Activated naive CD4-positive, alpha-beta T cell treated with anti-CD3 and anti-CD28 coated beads for 36 hours (primary cell): Measurements from ENCODE around the gene TBX5. TPM values are rescaled to one million over a fixed set of nuclear protein-coding genes. Genes with fewer than 3 reads are reported as not detected.

Experiments
- CTCF ChIA-PET: fragments of 350-600 bp; sonication (Branson Sonifier 250); formaldehyde crosslinking; loops from one replicate; lab custom pipeline; 2021; ENCODE audit warnings: antibody characterized with exemption; lab: Charles Lee
- DNase-seq: peaks from one replicate; pipeline ENCODE4 v3.0.0-alpha.2; 2020
- H3K27ac Mint-ChIP-seq: one replicate; pipeline ENCODE4 v1.8.0; 2021; ENCODE audit warnings: mild to moderate bottlenecking, mixed read lengths
- H3K27me3 Mint-ChIP-seq: one replicate; pipeline ENCODE4 v1.8.0; 2021; ENCODE audit warnings: low read depth, mixed read lengths
- H3K36me3 Mint-ChIP-seq: one replicate; pipeline ENCODE4 v1.8.0; 2021; ENCODE audit warnings: low read depth, mixed read lengths
- H3K4me1 Mint-ChIP-seq: one replicate; pipeline ENCODE4 v1.8.0; 2021; ENCODE audit warnings: low read depth, mixed read lengths
- H3K4me3 Mint-ChIP-seq: one replicate; pipeline ENCODE4 v1.8.0; 2021; ENCODE audit warnings: mild to moderate bottlenecking, moderate library complexity, mixed read lengths
- H3K9me3 Mint-ChIP-seq: one replicate; pipeline ENCODE4 v1.8.0; 2021; ENCODE audit warnings: mixed read lengths
- intact Hi-C: fragments of 100-400 bp; cut with micrococcal nuclease; formaldehyde crosslinking; loops from one replicate; pipeline ENCODE4 v1.15.1; 2023
- total RNA-seq, 2 experiments: library from RNA; stranded (reverse); gene quantifications; one replicate each; pipeline ENCODE4 v1.2.3, GENCODE V29; 2021

The TBX5 gene
- total RNA-seq, 2 experiments from 2014 or later: not detected

- H3K9me3 Mint-ChIP-seq: no peaks in the 10 kb centered on the region
- peaks cover 84% of the 10 kb centered on the region for H3K27me3 Mint-ChIP-seq
- no peak overlapping the region for H3K27ac Mint-ChIP-seq
- H3K4me3 Mint-ChIP-seq: no peak overlapping the region
- peaks cover 14% of the 10 kb centered on the region for H3K4me1 Mint-ChIP-seq
- no peaks in the 10 kb centered on the region for H3K36me3 Mint-ChIP-seq
- CTCF ChIA-PET: no interaction called here
- intact Hi-C loops: loop anchor here (2.0 kb wide), 1 partner anchor 32 kb away; no protein-coding TSS in a partner anchor
- DNase-seq: no peak
Measured at GRCh38 chr12:114408471-114408885, 2.5 kb upstream of the TBX5 start.

DNA sequence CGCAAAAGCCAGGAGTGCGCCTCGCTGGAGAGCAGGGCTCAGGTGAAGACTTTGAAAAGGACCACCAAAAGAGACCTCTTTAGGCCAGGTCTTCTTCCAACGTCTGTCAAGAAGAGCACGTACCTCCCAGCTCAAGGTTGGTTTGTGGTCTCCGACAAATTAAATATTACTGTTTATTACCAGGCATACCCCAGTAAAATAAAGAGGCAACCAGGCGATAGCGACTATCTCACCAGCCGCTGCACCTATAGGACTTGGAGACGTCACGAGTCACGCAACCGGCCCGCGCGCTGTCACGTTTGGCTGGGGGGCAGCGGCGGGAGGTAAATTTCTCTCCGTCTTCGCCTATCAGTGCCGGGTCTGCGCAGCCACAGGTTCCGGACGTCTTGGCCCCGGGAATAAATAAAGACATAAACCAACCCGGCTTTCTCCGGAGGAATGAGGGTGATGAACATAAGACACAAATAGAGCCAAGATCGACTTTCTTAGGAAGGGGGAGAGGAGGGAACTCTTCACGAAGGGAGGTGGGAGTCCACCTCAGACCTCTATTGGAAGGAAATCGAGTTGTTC, 2.0 kb upstream of the TBX5 start:
- Mint-ChIP-seq H3K36me3 (no peaks in the 10 kb centered on the region), H3K27me3 (peaks cover 83% of the 10 kb centered on the region), H3K4me3 (no peak overlapping the region), H3K4me1 (peaks cover 16% of the 10 kb centered on the region), H3K27ac (no peak overlapping the region), H3K9me3 (no peaks in the 10 kb centered on the region)
- intact Hi-C loops: loop anchor here (2.0 kb wide), 1 partner anchor 33 kb away; no protein-coding TSS in a partner anchor
- CTCF ChIA-PET: no interaction called here
- no peak for DNase-seq

DNA sequence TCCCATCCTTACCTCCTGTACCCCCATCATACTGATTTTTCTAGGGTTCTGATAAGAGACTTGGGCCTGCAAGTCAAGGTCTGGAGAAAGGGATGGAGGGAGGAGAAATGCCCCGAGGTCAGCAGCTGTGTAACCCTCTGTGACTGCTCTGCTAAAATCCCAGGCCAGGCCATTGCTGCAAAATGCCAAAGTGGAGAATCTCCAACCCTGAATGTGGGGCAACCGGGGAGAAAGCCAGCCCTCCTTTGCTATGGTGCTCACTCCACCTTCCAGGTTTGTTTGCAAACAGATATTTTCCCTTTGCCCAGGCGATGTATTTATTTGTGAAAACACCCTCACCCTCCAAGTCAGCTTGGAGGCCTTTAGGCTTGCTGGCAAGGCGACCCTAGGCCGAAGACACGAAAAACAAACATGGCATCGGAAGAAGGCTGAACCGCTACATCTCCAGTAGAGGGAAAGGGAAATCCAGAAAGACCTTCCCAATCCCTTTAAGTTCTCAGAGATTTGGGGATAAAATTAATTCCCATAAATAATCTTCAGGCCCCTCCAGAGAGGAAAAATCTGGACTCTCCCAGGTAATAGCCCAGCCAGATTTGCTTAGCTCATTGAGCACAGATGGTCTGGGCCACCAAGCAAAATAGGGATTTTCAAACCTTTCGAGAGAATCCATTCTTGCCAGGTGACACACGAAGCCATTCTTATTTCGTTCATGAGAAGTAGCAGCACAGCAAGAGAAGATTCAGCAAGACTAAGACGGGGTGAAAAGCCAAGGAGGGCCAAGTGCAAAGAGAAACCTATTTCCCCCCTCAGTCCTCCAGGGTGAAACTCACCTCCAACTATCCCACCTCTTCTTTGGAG, 1.3 kb upstream of the TBX5 start:
- no peak overlapping the region for H3K27ac Mint-ChIP-seq
- no peaks in the 10 kb centered on the region for H3K9me3 Mint-ChIP-seq
- H3K4me3 Mint-ChIP-seq: no peak overlapping the region
- H3K36me3 Mint-ChIP-seq: no peaks in the 10 kb centered on the region
- DNase-seq: no peak
- peaks cover 16% of the 10 kb centered on the region for H3K4me1 Mint-ChIP-seq
- intact Hi-C loops: no loop called here
- H3K27me3 Mint-ChIP-seq: peaks cover 84% of the 10 kb centered on the region
- CTCF ChIA-PET: no interaction called here

DNA sequence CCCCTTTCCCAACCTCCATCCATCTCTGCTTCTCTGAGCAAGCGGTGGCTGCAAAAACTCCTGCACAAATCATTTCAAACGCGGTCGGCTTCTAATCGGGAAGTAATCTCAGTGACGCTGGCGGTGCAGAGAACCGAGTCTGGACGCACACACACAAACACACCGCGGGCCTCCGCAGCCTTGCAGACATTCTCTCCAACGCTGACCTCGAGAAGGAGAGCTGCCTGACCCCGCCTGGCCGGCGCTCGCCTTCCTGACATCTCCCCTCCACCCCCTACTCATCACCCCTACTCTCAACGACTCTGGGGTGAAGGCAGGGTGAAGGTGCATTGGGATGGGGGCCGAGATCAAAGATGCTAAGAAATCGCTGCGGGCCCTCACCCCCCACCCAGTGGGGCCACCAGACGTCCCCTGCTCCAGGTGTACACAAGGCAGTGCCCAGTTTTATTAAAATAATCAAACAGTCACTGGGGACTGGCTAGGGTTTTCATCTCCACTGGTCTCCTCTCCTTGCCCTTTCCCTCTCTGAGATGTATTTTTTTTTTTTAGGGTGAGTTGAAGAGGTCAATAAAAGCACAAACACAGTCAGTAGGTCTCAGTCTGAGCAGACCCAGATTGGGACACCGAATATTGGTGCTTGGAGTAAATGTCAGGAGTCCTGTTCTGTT, 506 bp upstream of the TBX5 start:
- H3K4me3 Mint-ChIP-seq: no peak overlapping the region
- CTCF ChIA-PET: no interaction called here
- H3K4me1 Mint-ChIP-seq: peaks cover 16% of the 10 kb centered on the region
- DNase-seq: no peak
- no peaks in the 10 kb centered on the region for H3K36me3 Mint-ChIP-seq
- peaks cover 84% of the 10 kb centered on the region for H3K27me3 Mint-ChIP-seq
- intact Hi-C loops: no loop called here
- H3K27ac Mint-ChIP-seq: no peak overlapping the region
- no peaks in the 10 kb centered on the region for H3K9me3 Mint-ChIP-seq

- no peak for DNase-seq
- no peaks in the 10 kb centered on the region for H3K36me3 Mint-ChIP-seq
- no peak overlapping the region for H3K27ac Mint-ChIP-seq
- H3K4me1 Mint-ChIP-seq: peaks cover 15% of the 10 kb centered on the region
- no peak overlapping the region for H3K4me3 Mint-ChIP-seq
- peaks cover 82% of the 10 kb centered on the region for H3K27me3 Mint-ChIP-seq
- CTCF ChIA-PET: interaction anchor here (0.6 kb wide), 1 partner anchor 251 kb away, joined by 3 read pairs; no protein-coding TSS in a partner anchor
- no peaks in the 10 kb centered on the region for H3K9me3 Mint-ChIP-seq
- intact Hi-C loops: loop anchor here (5.0 kb wide), 2 partner anchors 277 to 938 kb away; partner anchors contain the start of gene TBX3
Measured at GRCh38 chr12:114404926-114405518, 922 bp downstream of the TBX5 start.

- H3K27ac Mint-ChIP-seq: no peak overlapping the region
- no peaks in the 10 kb centered on the region for H3K9me3 Mint-ChIP-seq
- no peak for DNase-seq
- intact Hi-C loops: loop anchor here (5.0 kb wide), 2 partner anchors 278 to 937 kb away; partner anchors contain the start of gene TBX3
- H3K4me1 Mint-ChIP-seq: peaks cover 11% of the 10 kb centered on the region
- CTCF ChIA-PET: interaction anchor here (0.6 kb wide), 1 partner anchor 252 kb away, joined by 3 read pairs; no protein-coding TSS in a partner anchor
- peaks cover 84% of the 10 kb centered on the region for H3K27me3 Mint-ChIP-seq
- no peaks in the 10 kb centered on the region for H3K36me3 Mint-ChIP-seq
- no peak overlapping the region for H3K4me3 Mint-ChIP-seq
Measured at GRCh38 chr12:114404083-114404925, 1.6 kb downstream of the TBX5 start.

DNA sequence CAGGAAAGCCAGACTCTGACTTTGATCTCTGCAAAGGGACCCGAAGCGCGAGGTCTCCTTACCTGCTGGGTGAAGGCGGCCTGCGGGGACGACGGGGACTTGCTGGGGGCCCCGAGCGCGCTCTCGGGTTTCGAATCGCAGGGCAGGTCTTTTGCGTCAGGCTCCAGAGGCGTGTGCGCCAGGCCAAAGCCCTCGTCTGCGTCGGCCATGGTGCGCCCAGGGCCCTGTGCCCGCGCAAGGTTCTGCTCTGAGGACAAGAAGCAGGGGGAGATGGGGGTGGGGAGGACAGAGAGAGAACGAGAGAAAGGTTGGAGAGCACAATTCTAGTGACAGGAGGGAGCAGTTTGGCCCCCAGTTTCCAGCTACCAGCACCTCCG, 2.3 kb downstream of the TBX5 start:
- H3K4me3 Mint-ChIP-seq: no peak overlapping the region
- CTCF ChIA-PET: no interaction called here
- no peaks in the 10 kb centered on the region for H3K36me3 Mint-ChIP-seq
- peaks cover 9% of the 10 kb centered on the region for H3K4me1 Mint-ChIP-seq
- H3K27me3 Mint-ChIP-seq: peaks cover 85% of the 10 kb centered on the region
- H3K9me3 Mint-ChIP-seq: no peaks in the 10 kb centered on the region
- intact Hi-C loops: loop anchor here (5.0 kb wide), 2 partner anchors 279 to 936 kb away; partner anchors contain the start of gene TBX3
- no peak overlapping the region for H3K27ac Mint-ChIP-seq
- DNase-seq: no peak

- intact Hi-C loops: loop anchor here (5.0 kb wide), 2 partner anchors 279 to 936 kb away; partner anchors contain the start of gene TBX3
- Mint-ChIP-seq H3K27ac (no peak overlapping the region), H3K4me3 (no peak overlapping the region), H3K4me1 (peaks cover 7% of the 10 kb centered on the region), H3K36me3 (no peaks in the 10 kb centered on the region), H3K27me3 (peaks cover 85% of the 10 kb centered on the region), H3K9me3 (no peaks in the 10 kb centered on the region)
- DNase-seq: no peak
- CTCF ChIA-PET: no interaction called here
Measured at GRCh38 chr12:114403011-114403689, 2.8 kb downstream of the TBX5 start.

GRCh38 chr12:114402084-114402717, 3.7 kb downstream of the TBX5 start:
- Mint-ChIP-seq H3K27me3 (peaks cover 85% of the 10 kb centered on the region), H3K4me1 (peaks cover 6% of the 10 kb centered on the region), H3K4me3 (no peak overlapping the region), H3K27ac (no peak overlapping the region), H3K9me3 (no peaks in the 10 kb centered on the region), H3K36me3 (no peaks in the 10 kb centered on the region)
- intact Hi-C loops: loop anchor here (5.0 kb wide), 2 partner anchors 280 to 935 kb away; partner anchors contain the start of gene TBX3
- no peak for DNase-seq
- CTCF ChIA-PET: no interaction called here

DNA sequence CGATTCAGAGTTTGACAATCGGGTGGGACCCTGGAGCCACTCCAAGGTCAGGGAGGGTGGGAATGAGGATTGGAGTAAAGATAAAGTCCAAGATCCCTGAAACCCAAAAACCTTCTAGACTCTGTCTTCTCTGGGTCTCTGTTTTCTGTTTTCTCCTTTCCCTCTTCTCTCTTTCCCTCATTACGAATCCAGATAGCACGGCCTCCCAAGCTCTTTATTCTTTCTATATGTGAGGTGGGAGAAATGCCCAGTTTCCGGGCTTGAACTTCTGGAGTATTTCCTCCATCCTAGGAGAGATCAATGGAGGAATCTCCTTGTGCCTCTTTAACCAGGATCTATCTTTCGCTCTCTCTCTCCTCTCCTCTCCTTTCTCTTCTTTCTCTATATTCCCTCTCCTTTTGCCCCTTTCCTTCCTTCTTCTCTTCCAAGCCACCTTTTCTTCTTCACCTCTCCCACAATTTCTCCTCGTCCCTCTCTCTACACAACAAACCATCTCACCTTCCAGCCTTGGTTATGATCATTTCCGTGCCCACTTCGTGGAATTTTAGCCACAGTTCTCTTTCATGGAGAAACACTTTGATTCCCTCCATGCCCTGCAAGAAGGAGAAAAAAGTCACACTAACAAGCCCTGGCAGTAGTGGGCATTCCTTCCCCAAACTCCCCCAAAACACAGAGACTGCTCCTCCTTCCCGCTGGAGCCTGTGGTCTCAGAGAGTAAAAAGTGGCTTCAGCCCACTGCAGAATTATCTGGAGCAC, 4.4 kb downstream of the TBX5 start:
- Mint-ChIP-seq H3K4me1 (peaks cover 6% of the 10 kb centered on the region), H3K27me3 (peaks cover 83% of the 10 kb centered on the region), H3K4me3 (no peak overlapping the region), H3K36me3 (no peaks in the 10 kb centered on the region), H3K9me3 (no peaks in the 10 kb centered on the region), H3K27ac (no peak overlapping the region)
- intact Hi-C loops: loop anchor here (5.0 kb wide), 2 partner anchors 281 to 934 kb away; partner anchors contain the start of gene TBX3
- CTCF ChIA-PET: no interaction called here
- no peak for DNase-seq
